Frontal cortex (tissue), 4 donors: ENCODE data around the gene ADGRV1. TPM values are rescaled to one million over a fixed set of nuclear protein-coding genes. Genes with fewer than 3 reads are reported as not detected.
A peak's percentile ranks its signal among the peaks of the same experiment; 100 is the strongest.
"Not testable (repeated sequence)": the region's sequence is repeated elsewhere in the genome, so short reads cannot be mapped to it uniquely, and the experiment has no call there.

Experiments
- DNase-seq, 2 donors: peaks; one replicate each; pipeline ENCODE4 v3.0.0; 2012; ENCODE audit warnings: low spot score in 2 of 2
- FAIRE-seq: peaks from 2 replicates; lab custom pipeline; 2012; peaks lifted over from hg19 to GRCh38; lab: Jason Lieb, UNC
- total RNA-seq: library from RNA; depleted of rRNA; stranded (reverse); fragments of >200 nt; gene quantifications from one replicate; pipeline ENCODE4 v1.2.3, GENCODE V29; 2014
- donor health status: control.
- donor health status: control.
- donor health status: control.

Gene ADGRV1
- total RNA-seq, 1 donor from 2014 or later, result 98.6 TPM

GRCh38 chr5:90917928-90918668, 359.5 kb downstream of the ADGRV1 start:
- no peak for FAIRE-seq
- no peak for DNase-seq

- DNase-seq (no peak), FAIRE-seq (no peak)
These were observed 362.9 kb downstream of the ADGRV1 start for GRCh38 chr5:90921418-90921973.

- not testable (repeated sequence) for FAIRE-seq, DNase-seq
These were observed 365.6 kb downstream of the ADGRV1 start for GRCh38 chr5:90924222-90924621.

GRCh38 chr5:90929013-90929839, 370.6 kb downstream of the ADGRV1 start:
- DNase-seq, FAIRE-seq: not testable (repeated sequence)

- no peak for DNase-seq
These were observed 371.5 kb downstream of the ADGRV1 start for GRCh38 chr5:90930062-90930461.

GRCh38 chr5:90930756-90931431, 372.3 kb downstream of the ADGRV1 start:
- DNase-seq (no peak), FAIRE-seq (no peak)

More at GRCh38 chr5:90930062-90930461, 371.5 kb downstream of the ADGRV1 start:
- FAIRE-seq, result no peak

- DNase-seq, result peak; percentile 35 to 58
- FAIRE-seq, result peak; percentile 61
These were observed 373.6 kb downstream of the ADGRV1 start for GRCh38 chr5:90932052-90932699.

- FAIRE-seq, result no peak
- no peak for DNase-seq
These were observed 374.7 kb downstream of the ADGRV1 start for GRCh38 chr5:90933298-90933697.

GRCh38 chr5:90934091-90934719, 375.6 kb downstream of the ADGRV1 start:
- DNase-seq, result no peak
- FAIRE-seq, result no peak

- DNase-seq, result no peak
- FAIRE-seq, result no peak
These were observed 376.1 kb downstream of the ADGRV1 start for GRCh38 chr5:90934738-90935137.

GRCh38 chr5:90939211-90939610, 380.6 kb downstream of the ADGRV1 start:
- FAIRE-seq (no peak), DNase-seq (no peak)

GRCh38 chr5:90940227-90940995, 381.8 kb downstream of the ADGRV1 start:
- no peak for FAIRE-seq
- DNase-seq, result no peak

- no peak for FAIRE-seq
- no peak for DNase-seq
These were observed 382.6 kb downstream of the ADGRV1 start for GRCh38 chr5:90941002-90941720.

GRCh38 chr5:90944116-90944515, 385.5 kb downstream of the ADGRV1 start:
- DNase-seq (no peak), FAIRE-seq (no peak)

GRCh38 chr5:90947667-90948066, 389.1 kb downstream of the ADGRV1 start:
- no peak for FAIRE-seq

GRCh38 chr5:90948969-90949368, 390.4 kb downstream of the ADGRV1 start:
- no peak for FAIRE-seq
- no peak for DNase-seq

More at GRCh38 chr5:90947667-90948066, 389.1 kb downstream of the ADGRV1 start:
- DNase-seq, result no peak

GRCh38 chr5:90949469-90950358, 391.1 kb downstream of the ADGRV1 start:
- DNase-seq, result no peak
- no peak for FAIRE-seq
